ENCODE results near the gene NRCAM.
"Not testable (repeated sequence)": the region's sequence is repeated elsewhere in the genome, so short reads cannot be mapped to it uniquely, and the experiment has no call there.

NRCAM gene

DNA sequence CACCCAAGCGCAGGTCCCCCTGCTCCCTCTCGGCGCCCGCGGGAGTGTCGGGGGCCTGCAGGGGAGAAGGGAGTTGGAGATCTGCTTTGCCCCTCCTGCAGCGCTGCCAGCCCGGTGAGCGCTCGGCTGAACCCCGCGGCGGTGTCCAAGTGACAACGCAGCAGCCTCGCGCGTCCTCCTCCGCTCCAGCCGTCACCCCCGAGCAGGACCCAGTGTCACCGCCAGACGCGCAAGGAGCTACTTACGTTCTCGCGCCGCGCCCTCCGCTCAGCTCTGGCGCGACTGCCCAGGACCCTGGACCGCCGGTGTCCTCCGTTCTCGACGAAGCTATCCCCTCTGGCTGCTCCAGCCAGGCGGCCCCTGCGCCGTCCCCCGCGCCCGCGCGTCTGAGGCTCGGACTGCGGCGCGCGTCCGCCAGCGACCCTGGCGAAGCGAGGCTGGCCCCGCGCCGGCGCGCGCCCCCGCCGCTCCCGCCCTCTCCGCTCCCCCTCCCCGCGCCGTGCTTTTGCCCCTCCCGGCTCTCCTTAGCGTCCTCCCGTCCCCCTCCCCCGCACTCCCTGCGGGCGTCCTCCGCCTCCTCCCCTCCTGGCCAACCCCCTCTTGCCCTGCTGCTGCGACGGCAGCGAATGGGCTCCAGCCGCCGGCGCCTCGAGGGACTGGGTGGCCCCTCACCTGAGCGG, at the start of gene NRCAM:
Gene NRCAM (minus strand): TSS at position 439 of the 680 bp plus-strand sequence. CDS start 216,372 bp downstream, outside the sequence.
- no peaks in the 10 kb centered on the region for H3K36me3 ChIP-seq (replicated peaks)
- no peaks in the 10 kb centered on the region for H3K9me3 ChIP-seq
- H3K4me3 ChIP-seq, result peak within 1 kb of the TSS; percentile 36
- peak; percentile 34 to 79 for DNase-seq (ENCODE audit: low spot score in 2 of 2)
- H3K4me1 ChIP-seq, result no peaks in the 10 kb centered on the region
- peaks cover 63% of the 10 kb centered on the region for H3K27me3 ChIP-seq (ENCODE audit: low read depth)
- in situ Hi-C loops (cut with MboI; ENCODE audit: low sequenced_read_pairs), result loop anchor here (10.0 kb wide), 1 partner anchor 281 kb away; no protein-coding TSS in a partner anchor

DNA sequence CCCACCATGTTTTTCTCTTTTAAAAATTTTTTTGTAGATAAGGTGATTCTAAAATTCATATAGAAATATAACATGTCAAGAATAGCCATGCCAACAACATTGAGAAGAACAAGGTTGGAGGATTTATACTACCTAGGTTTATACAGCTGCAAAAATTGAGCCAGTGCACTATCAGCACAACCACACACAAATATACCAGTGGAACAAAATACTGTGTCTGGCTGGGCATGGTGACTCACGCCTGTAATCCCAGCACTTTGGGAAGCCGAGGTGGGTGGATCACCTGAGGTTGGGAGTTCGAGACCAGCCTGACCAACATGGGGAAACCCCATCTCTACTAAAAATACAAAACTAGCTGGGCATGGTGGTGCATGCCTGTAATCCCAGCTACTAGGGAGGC, 48.3 kb upstream of the NRCAM start:
- H3K4me1 ChIP-seq; H3K9me3 ChIP-seq; in situ Hi-C loops (cut with MboI; ENCODE audit: low sequenced_read_pairs); H3K36me3 ChIP-seq (replicated peaks); DNase-seq (ENCODE audit: low spot score in 2 of 2); H3K4me3 ChIP-seq; H3K27me3 ChIP-seq (ENCODE audit: low read depth): not testable (repeated sequence)

DNA sequence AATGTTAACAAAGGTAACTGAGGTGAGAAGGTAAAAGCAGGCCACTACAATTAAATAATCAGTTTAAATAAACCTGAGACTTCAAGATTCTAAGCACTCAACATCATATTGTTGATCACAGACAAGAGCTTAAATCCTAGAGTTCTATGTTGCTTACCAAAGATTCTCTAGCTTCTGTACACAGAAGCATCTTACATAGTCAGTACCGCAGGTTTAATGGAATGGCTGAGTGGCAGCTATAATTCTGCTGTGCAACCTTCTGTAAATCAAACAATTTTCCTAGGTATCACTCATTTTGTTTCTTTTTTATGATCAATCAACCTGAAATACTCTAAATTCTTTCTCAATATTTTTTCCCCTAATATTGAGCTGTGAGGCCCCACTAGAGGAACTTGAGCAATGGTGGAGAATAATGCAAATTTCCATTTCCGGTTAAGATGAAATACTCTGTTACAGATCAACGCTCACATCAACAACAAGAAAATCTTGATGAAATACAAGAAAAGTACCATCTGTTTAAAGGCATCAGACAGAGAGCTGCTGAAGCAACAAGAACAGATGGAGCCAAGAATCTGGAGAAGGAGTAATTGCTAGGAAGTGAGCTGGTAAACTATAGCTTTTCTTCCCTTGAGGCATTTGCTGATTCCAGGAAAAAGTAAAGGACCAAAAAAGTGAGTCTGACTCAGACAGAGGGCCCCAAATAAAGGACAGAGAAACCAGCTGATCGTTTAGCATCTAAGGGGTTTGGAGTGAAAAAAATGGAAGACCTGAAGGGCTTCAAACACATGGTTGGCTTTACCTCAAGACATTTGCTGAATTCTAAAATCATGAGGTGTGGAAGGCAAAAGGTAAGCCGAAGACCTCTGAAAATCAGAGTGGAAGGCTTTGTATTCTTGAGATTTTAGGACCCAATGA, 47.1 kb upstream of the NRCAM start:
- H3K9me3 ChIP-seq, result no peaks in the 10 kb centered on the region
- in situ Hi-C loops (cut with MboI; ENCODE audit: low sequenced_read_pairs), result no loop called here
- DNase-seq (ENCODE audit: low spot score in 2 of 2), result no peak
- no peak overlapping the region for H3K4me3 ChIP-seq
- H3K27me3 ChIP-seq (ENCODE audit: low read depth), result no peaks in the 10 kb centered on the region
- H3K4me1 ChIP-seq, result no peaks in the 10 kb centered on the region
- no peaks in the 10 kb centered on the region for H3K36me3 ChIP-seq (replicated peaks)

DNA sequence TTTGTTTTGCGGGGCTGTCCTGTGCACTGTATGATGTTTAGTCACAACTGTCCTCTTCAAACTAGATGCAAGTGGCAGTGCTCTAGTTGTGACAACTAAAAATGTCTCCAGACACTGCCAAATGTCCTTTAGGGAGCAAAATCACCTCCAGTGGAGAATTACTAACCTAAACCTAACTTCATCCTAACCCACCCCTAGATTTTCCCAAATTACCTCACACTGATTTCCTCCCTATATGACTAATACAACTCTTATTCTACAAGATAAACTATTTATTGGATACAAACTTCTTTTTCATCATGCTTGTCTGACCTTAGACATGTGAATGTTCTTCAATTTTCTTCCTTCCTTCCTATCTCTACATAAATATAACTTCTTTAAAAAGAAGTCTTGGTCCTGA, 43.3 kb upstream of the NRCAM start:
- H3K4me3 ChIP-seq, result no peak overlapping the region
- H3K9me3 ChIP-seq, result no peaks in the 10 kb centered on the region
- no peaks in the 10 kb centered on the region for H3K4me1 ChIP-seq
- H3K27me3 ChIP-seq (ENCODE audit: low read depth), result no peaks in the 10 kb centered on the region
- in situ Hi-C loops (cut with MboI; ENCODE audit: low sequenced_read_pairs), result no loop called here
- no peaks in the 10 kb centered on the region; the same call in 1 of the 2 replicates for H3K36me3 ChIP-seq (replicated peaks)
- DNase-seq (ENCODE audit: low spot score in 2 of 2), result no peak

DNA sequence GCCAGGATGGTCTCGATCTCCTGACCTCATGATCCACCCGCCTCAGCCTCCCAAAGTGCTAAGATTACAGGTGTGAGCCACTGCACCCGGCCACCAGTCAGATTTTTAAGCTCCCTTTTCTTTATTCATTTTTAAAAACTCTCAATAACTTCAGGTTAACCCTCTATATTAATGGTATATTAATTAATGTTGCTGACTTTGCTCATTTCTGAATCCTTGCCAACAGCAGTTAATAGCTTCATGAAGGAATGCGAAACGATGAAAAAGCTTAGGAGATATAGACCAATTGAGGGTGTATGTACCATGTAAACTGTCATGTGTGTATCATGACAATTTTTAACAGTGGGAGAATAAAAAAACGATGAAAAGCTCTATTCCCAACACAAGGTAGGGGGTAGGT, 42.2 kb upstream of the NRCAM start:
- in situ Hi-C loops (cut with MboI; ENCODE audit: low sequenced_read_pairs), result no loop called here
- Histone ChIP-seq H3K4me3 (no peak overlapping the region), H3K36me3 (replicated peaks) (no peaks in the 10 kb centered on the region; the same call in 1 of the 2 replicates), H3K9me3 (no peaks in the 10 kb centered on the region), H3K4me1 (no peaks in the 10 kb centered on the region), H3K27me3 (ENCODE audit: low read depth) (no peaks in the 10 kb centered on the region)
- no peak for DNase-seq (ENCODE audit: low spot score in 2 of 2)

DNA sequence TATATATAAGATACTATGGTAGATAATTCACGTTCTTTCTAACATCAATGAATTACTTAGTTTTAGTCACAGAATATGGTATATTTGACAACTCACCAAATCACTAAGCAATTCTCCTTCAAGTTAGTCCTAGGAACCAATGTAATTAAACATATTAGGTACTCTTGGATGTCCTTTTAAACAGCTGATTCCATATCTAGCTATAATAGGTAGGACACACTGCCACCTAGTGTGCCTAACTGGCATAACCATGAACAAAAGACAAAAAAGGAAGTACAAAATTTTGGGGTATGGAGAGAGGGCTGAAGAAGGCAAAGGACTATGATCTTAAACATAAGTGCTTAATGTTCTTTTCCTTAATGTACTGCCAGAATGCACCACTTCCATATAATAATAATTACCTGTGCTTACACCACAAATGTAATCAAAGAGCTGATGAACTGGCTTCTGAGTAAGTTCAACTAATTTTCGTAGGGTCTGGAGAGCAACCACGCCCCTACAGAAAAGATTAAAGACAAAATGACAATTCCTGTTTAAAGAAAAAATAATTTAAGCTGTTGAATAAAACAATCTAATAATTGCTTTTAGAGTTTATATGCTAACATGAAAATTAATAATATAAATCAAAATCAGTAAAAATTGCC, 41.0 kb upstream of the NRCAM start:
- DNase-seq (ENCODE audit: low spot score in 2 of 2), result peak; percentile 40 to 72
- H3K27me3 ChIP-seq (ENCODE audit: low read depth), result no peaks in the 10 kb centered on the region
- in situ Hi-C loops (cut with MboI; ENCODE audit: low sequenced_read_pairs), result no loop called here
- H3K9me3 ChIP-seq, result no peaks in the 10 kb centered on the region
- no peak overlapping the region for H3K4me3 ChIP-seq
- no peaks in the 10 kb centered on the region for H3K4me1 ChIP-seq
- no peaks in the 10 kb centered on the region; the same call in 1 of the 2 replicates for H3K36me3 ChIP-seq (replicated peaks)

DNA sequence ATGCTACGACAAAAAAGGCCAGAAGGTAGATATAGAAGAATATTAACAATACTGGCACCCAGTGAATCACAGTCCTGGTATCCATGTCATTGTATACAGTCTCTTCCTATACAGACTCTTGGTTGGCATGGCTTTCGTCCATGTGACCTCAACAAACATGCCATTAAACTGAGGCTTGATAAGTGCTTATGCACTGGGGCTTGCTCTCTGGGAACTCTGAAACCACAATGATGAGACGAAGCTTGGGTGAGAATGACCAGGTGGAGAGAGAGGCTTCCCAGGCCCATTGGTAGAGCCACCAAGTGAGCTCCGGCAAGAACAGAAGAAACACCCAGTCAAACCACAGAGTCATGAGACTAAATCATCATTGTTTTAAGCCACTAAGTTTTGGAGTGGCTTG, 36.5 kb upstream of the NRCAM start:
- Histone ChIP-seq H3K27me3 (ENCODE audit: low read depth) (no peaks in the 10 kb centered on the region), H3K9me3 (no peaks in the 10 kb centered on the region), H3K36me3 (replicated peaks) (no peaks in the 10 kb centered on the region; the same call in none of the 2 replicates), H3K4me1 (peaks cover 2% of the 10 kb centered on the region; the same call in 1 of the 2 replicates), H3K4me3 (no peak overlapping the region)
- in situ Hi-C loops (cut with MboI; ENCODE audit: low sequenced_read_pairs), result no loop called here
- no peak for DNase-seq (ENCODE audit: low spot score in 2 of 2)

DNA sequence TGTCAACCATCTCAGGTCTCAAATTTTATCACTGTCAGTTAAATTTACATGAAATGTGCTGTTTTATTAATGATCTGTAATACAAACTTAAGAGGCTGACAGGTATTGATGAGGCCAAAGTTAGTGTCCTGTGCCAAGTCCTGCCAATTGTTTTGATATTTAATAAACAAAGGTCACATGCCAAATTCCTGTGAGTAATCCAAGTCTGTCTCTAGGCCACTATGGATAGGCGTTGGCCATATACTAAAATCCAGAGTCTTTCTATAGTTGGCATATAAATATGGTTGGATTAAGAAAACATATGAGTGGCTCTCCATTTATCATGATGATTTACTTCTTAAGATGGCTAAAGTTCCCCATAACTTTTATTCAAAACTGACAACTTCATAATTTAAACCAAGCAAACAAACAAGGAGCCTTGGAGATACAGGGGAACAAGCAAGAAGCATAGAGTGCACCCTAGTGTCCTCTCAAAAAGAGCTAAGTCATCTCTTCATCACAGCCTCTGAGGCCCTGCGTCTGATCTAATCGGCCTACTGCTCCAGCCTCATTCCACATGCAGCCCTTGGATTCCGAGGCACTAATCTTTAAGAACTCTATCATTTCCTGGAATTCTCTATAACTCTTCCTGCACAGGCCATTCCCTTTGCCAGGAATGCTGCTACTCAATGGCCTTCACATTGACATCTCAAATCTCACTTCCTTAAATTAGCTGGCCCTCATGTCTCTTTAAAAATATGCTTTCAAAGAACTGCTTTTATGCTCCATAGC, 32.7 kb upstream of the NRCAM start:
- Histone ChIP-seq H3K9me3 (no peaks in the 10 kb centered on the region), H3K4me3 (no peak overlapping the region), H3K36me3 (replicated peaks) (peaks cover 3% of the 10 kb centered on the region; the same call in 1 of the 2 replicates), H3K27me3 (ENCODE audit: low read depth) (no peaks in the 10 kb centered on the region), H3K4me1 (peaks cover 2% of the 10 kb centered on the region; the same call in 1 of the 2 replicates)
- in situ Hi-C loops (cut with MboI; ENCODE audit: low sequenced_read_pairs), result no loop called here
- no peak for DNase-seq (ENCODE audit: low spot score in 2 of 2)

DNA sequence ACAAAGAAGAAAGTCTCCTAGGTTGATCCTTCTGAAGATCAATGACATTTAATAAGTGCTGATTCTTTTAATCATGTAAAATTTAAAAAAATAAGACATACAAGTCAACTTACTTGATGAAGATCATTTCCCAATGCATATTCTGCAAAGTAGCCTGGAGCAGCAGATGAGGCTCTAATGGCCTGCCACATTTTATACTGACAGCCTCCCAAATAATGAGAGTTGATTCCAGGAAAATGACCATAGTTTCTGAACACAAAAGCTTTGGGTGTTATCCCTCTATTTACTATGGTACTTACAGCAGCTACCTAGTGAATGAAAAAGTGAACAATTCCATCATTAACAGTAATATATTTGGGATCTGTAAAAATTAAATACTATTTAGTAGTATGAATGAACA, 31.4 kb upstream of the NRCAM start:
- no peaks in the 10 kb centered on the region for H3K27me3 ChIP-seq (ENCODE audit: low read depth)
- no peaks in the 10 kb centered on the region for H3K9me3 ChIP-seq
- no peak for DNase-seq (ENCODE audit: low spot score in 2 of 2)
- H3K4me1 ChIP-seq, result peaks cover 2% of the 10 kb centered on the region; the same call in 1 of the 2 replicates
- no peak overlapping the region for H3K4me3 ChIP-seq
- in situ Hi-C loops (cut with MboI; ENCODE audit: low sequenced_read_pairs), result no loop called here
- peaks cover 3% of the 10 kb centered on the region; the same call in 1 of the 2 replicates for H3K36me3 ChIP-seq (replicated peaks)

DNA sequence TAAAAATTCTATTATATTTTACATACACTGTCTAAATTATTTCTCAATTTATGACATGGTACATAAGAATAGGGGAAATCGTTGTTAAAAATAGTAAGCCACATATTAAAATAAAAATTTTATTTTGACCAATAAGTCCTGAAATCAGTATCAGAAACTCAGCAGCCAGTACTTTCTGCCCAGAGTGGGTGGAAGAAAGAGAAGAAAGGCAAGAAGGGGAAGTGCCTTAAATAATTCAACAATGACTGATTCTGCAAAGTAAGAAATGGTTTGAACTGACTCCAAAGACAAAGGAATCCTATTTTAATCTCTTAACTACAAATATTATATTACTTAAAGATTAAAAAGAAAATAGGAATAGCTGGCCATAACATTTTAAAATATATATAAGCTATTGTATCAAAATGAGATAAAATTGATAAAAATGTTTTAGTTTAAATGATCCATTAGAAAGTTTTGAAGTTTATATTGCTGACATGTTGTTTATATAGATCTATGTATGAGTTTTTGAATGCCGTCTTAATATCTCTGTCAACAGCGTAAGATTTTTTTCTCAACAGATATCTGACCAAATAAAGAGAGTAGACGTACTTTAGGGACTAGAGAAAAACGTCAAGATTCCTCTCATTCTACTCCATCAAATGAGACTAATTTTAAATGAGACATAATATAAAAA, 30.2 kb upstream of the NRCAM start:
- H3K9me3 ChIP-seq, result no peaks in the 10 kb centered on the region
- in situ Hi-C loops (cut with MboI; ENCODE audit: low sequenced_read_pairs), result no loop called here
- no peak overlapping the region for H3K4me3 ChIP-seq
- DNase-seq (ENCODE audit: low spot score in 2 of 2), result no peak
- H3K4me1 ChIP-seq, result peaks cover 2% of the 10 kb centered on the region; the same call in 1 of the 2 replicates
- H3K27me3 ChIP-seq (ENCODE audit: low read depth), result no peaks in the 10 kb centered on the region
- peaks cover 3% of the 10 kb centered on the region; the same call in 1 of the 2 replicates for H3K36me3 ChIP-seq (replicated peaks)

DNA sequence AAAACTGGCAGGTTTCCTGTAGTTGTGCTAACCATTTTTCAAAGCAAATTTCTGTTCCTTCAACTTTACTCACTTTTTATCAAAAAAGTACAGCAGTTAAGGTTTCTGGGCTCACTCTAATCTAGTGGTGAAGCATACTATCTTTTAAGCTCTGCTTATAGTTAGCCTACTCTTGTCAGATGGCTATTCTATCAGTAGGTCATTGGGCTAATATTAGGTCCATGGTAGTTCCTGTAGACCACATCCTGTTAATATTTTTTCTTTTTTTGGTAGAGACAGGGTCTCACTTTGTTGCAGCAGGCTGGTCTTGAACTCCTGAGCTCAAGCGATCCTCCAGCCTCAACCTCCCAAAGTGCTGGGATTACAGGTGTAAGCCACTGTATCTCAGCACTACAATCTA, 27.9 kb upstream of the NRCAM start:
- in situ Hi-C loops (cut with MboI; ENCODE audit: low sequenced_read_pairs), result no loop called here
- DNase-seq (ENCODE audit: low spot score in 2 of 2), result no peak
- H3K9me3 ChIP-seq, result no peaks in the 10 kb centered on the region

DNA sequence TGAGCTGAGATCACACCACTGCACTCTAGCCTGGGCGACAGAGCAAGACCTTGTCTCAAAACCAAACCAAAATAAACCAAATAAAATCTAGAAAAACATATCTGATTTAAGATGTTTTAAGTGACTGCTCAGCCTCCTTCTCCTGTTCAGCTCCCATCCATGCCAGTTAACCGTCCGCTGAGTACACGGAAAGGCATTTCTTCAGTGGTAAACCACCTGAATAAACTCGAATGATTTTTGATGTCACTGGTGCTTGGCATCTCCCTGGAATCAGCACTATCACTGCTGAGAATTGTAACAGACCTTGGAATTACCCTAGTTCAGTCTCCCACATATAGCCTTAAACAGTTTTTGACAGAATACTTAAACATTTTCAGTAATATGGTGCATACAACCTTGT, 24.1 kb upstream of the NRCAM start:
- Histone ChIP-seq H3K4me3 (no peak overlapping the region), H3K27me3 (ENCODE audit: low read depth) (no peaks in the 10 kb centered on the region), H3K4me1 (no peaks in the 10 kb centered on the region), H3K9me3 (no peaks in the 10 kb centered on the region), H3K36me3 (replicated peaks) (no peaks in the 10 kb centered on the region; the same call in 1 of the 2 replicates)
- in situ Hi-C loops (cut with MboI; ENCODE audit: low sequenced_read_pairs), result no loop called here
- no peak for DNase-seq (ENCODE audit: low spot score in 2 of 2)

More for the DNA sequence above, 27.9 kb upstream of the NRCAM start:
- H3K4me1 ChIP-seq, result no peaks in the 10 kb centered on the region
- H3K27me3 ChIP-seq (ENCODE audit: low read depth), result no peaks in the 10 kb centered on the region
- peaks cover 3% of the 10 kb centered on the region; the same call in 1 of the 2 replicates for H3K36me3 ChIP-seq (replicated peaks)
- no peak overlapping the region for H3K4me3 ChIP-seq

Measured in HAP-1 (cell line).